Heart left ventricle (tissue), 13 donors: ENCODE results near the gene FAM98A.

Source experiments
- CTCF ChIP-seq, 12 donors: fragments of 200-600 bp; sonication (generic) in 4 of 12; IDR thresholded peaks; one replicate each; pipeline versions ENCODE4 v1.5.0 to v1.8.0; 2018 to 2022; ENCODE audit warnings: antibody characterized with exemption in 12 of 12, mild to moderate bottlenecking in 5 of 12
- POLR2A ChIP-seq, 2 donors: fragments of 450-650 bp; IDR thresholded peaks; one replicate each; pipeline ENCODE4 v1.6.1; 2017; ENCODE audit warnings: antibody characterized with exemption in 2 of 2, mild to moderate bottlenecking in 2 of 2, moderate library complexity in 2 of 2
- donor health status: ischemic (EF 13 %, LVEDD 7.1; RV severe dilation, severe dysfunction).
- donor health status: DM: no; HTN: yes; CAD: no.
- donor health status: DM: no; HTN: no; CAD: no.
- donor health status: ischemic (EF 25% LVEDD 6.9; RV normal size, moderate dysfunction).
- donor health status: ischemic (EF 25% LVEDD 5.7; RV mildly dilated, moderate dysfunction).
- donor health status: ischemic (EF 35%, LVEDD 5.7; RV mildly dilated, moderate dysfunction).
- donor health status: nonischemic (EF 11% LVEDD 7.7; RV severe dilation, severe dysfunction).
- donor health status: DM: yes; HTN: yes; CAD: no.
- donor health status: PGD.
- donor health status: ischemic (EF 29% LVEDD 5.4; RV normal size, mild dysfunction).
- donor health status: nonischemic (EF 23%, LVEDD 6.1; RV moderate dilation, normal function).

GRCh38 chr2:33583194-33583938, 15.7 kb downstream of the FAM98A start:
- TF ChIP-seq POLR2A (IDR thresholded peaks at IDR 0.05) (no peak), CTCF (IDR thresholded peaks at IDR 0.05) (peak; percentile 70 to 88 (median 82))
